ENCODE data around the gene ATF6. TPM values are rescaled to one million over a fixed set of nuclear protein-coding genes. Genes with fewer than 3 reads are reported as not detected.

ATF6 gene
- total and polyA plus RNA-seq, 9 of the 15 experiments (the other 6 are each of a cell fraction or from before 2014, with no cell fraction given), result 11.7 to 32.4 (median 20.4) TPM

DNA sequence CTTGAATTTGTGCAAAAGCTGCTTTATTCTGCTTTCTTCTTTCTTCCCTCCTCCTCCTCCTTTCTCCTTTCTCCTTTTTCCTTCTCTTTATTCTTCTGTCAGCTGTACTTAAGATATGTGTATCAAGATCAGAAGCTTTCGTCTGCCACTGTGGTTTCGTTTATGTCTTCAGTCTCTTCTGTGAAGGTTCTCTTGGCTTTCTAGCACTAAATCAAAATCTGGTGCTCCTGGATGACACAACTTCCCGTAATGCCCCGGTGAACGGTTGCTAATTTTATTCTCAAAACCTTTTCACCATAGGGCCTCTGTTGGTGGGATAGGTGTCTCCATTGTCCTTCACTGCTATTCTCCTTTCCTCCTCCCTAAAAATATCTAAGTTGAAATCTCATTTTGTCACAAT lies 5.0 kb downstream of the ATF6 start (continued):
- TF ChIP-seq, protein P1, sequence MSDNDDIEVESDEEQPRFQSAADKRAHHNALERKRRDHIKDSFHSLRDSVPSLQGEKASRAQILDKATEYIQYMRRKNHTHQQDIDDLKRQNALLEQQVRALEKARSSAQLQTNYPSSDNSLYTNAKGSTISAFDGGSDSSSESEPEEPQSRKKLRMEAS (CRISPR knock-in tag; IDR thresholded peaks at IDR 0.05), result no peak
- TF ChIP-seq ZNF121 (CRISPR knock-in tag; conservative IDR thresholded peaks at IDR 0.05) (no peak), NFATC3 (IDR thresholded peaks at IDR 0.05) (no peak), ZBTB40 (IDR thresholded peaks at IDR 0.05) (no peak), ZBTB40 (CRISPR knock-in tag; IDR thresholded peaks at IDR 0.05) (no peak), MEIS2 (IDR thresholded peaks at IDR 0.05; ENCODE audit: partially characterized antibody) (peak; percentile 70), CREB3 (tag; conservative IDR thresholded peaks at IDR 0.05; ENCODE audit: low read depth) (no peak)
- TF ChIP-seq, protein P2, sequence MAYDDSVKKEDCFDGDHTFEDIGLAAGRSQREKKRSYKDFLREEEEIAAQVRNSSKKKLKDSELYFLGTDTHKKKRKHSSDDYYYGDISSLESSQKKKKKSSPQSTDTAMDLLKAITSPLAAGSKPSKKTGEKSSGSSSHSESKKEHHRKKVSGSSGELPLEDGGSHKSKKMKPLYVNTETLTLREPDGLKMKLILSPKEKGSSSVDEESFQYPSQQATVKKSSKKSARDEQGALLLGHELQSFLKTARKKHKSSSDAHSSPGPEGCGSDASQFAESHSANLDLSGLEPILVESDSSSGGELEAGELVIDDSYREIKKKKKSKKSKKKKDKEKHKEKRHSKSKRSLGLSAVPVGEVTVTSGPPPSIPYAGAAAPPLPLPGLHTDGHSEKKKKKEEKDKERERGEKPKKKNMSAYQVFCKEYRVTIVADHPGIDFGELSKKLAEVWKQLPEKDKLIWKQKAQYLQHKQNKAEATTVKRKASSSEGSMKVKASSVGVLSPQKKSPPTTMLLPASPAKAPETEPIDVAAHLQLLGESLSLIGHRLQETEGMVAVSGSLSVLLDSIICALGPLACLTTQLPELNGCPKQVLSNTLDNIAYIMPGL (CRISPR knock-in tag; IDR thresholded peaks at IDR 0.05), result no peak
